IMR-90 (cell line): Measurements from ENCODE around the gene HSFX3.

Experiments
- CEBPB ChIP-seq: IDR thresholded peaks from 2 replicates; pipeline ENCODE4 v1.6.1; 2012; ENCODE audit warnings: low read depth, low read length, improper control_type of control experiment
- CTCF ChIP-seq: conservative IDR thresholded peaks from 2 replicates; pipeline ENCODE4 v1.5.1; 2012; ENCODE audit warnings: mild to moderate bottlenecking, low read depth, low read length, improper control_type of control experiment
- MXI1 ChIP-seq: IDR thresholded peaks from 2 replicates; pipeline ENCODE4 v1.6.1; 2012; ENCODE audit warnings: low read depth, mild to moderate bottlenecking, low read length, moderate library complexity, borderline replicate concordance
- POLR2A ChIP-seq: IDR thresholded peaks from 2 replicates; pipeline ENCODE4 v1.6.1; 2012; ENCODE audit warnings: mild to moderate bottlenecking, low read depth, low read length
- RCOR1 ChIP-seq: IDR thresholded peaks from 2 replicates; pipeline ENCODE4 v1.6.1; 2012; ENCODE audit warnings: mild to moderate bottlenecking, low read length, improper control_type of control experiment; ENCODE audit not compliant: insufficient replicate concordance

GRCh38 chrX:149505671-149506070 lies 44.1 kb downstream of the HSFX3 start:
- TF ChIP-seq CTCF (no peak), MXI1 (no peak), RCOR1 (no peak), CEBPB (no peak), POLR2A (no peak)
